ENCODE data around the gene ARPC4. TPM values are rescaled to one million over a fixed set of nuclear protein-coding genes. Genes with fewer than 3 reads are reported as not detected.

Gene ARPC4
- total and polyA plus RNA-seq, 5 experiments from 2014 or later: 134 to 229 (median 201) TPM

DNA sequence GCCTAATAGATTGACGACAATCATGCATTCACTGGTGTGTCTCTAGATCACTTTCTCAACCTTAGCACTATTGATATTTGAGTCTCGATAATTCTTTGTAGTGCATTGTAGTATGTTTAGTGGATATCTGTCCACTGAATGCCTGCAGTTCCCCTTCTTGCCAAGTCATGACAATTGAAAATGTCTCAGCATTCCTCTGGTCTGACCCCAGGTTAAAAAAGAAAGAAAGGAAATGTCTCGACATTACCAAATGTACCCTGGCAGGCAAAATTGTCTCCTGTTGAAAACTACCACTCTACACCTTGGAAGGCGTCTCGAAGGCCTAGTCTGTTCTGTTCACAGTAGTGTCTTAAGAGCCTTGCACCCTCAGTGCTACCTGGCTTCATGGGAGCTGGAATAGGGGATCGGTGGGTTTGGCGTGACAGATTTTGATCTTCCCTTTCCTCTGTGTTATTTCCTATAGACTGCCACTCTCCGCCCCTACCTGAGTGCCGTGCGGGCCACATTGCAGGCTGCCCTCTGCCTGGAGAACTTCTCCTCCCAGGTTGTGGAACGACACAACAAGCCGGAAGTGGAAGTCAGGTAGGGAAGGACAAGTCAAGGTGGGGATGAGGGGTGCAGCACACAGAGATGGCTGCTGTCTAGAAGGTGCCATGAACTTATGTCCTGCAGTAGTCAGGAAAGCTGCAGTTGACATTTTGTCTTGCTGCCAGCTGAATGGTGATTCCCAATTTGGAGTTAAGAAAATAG is 4.5 kb downstream of the ARPC4 start:
- ATAC-seq: no peak
- H3K4me3 Mint-ChIP-seq: peak overlapping the region in 2 of 10 donors; percentile 3 to 36
- peaks cover 23 to 59% (median 49%) of the 10 kb centered on the region in 4 donors for H3K4me1 Mint-ChIP-seq
- no peaks in the 10 kb centered on the region for H3K9me3 Mint-ChIP-seq
- no peaks in the 10 kb centered on the region for H3K27me3 Mint-ChIP-seq
- DNase-seq: no peak
- peak overlapping the region in 7 of 10 donors; percentile 27 to 65 (median 51) for H3K27ac Mint-ChIP-seq
- peaks cover 0 to 78% (median 15%) of the 10 kb centered on the region in 3 donors for H3K36me3 Mint-ChIP-seq
- POLR2A ChIA-PET: interaction anchor here (0.6 to 0.7 kb wide), 3 partner anchors 11 to 68 kb away, joined by 3 to 6 read pairs (median 3); no protein-coding TSS in a partner anchor

DNA sequence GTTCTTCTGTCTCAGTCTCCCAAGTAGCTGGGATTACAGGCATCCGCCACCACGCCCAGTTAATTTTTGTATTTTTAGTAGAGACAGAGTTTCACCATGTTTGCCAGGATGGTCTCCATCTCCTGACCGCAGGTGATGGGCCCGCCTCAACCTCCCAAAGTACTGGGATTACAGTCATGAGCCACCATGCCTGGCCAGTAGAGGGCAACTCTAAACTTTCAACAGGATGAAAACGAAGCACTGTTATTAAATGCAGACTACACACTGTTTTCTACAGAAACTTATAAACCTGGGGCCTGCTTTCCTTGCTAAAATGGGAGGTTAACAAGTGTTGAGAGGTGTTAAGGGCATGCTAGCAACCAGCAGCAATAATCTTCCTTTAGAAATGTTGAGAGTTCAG is 7.6 kb downstream of the ARPC4 start:
- Mint-ChIP-seq H3K4me3 (no peak overlapping the region), H3K27ac (peak overlapping the region in 1 of 10 donors; percentile 33), H3K36me3 (peaks cover 0 to 93% (median 25%) of the 10 kb centered on the region in 3 donors), H3K4me1 (peaks cover 14 to 47% (median 34%) of the 10 kb centered on the region in 4 donors), H3K27me3 (no peaks in the 10 kb centered on the region), H3K9me3 (no peaks in the 10 kb centered on the region)
- ATAC-seq (no peak), DNase-seq (no peak)
- POLR2A ChIA-PET: no interaction called here

DNA sequence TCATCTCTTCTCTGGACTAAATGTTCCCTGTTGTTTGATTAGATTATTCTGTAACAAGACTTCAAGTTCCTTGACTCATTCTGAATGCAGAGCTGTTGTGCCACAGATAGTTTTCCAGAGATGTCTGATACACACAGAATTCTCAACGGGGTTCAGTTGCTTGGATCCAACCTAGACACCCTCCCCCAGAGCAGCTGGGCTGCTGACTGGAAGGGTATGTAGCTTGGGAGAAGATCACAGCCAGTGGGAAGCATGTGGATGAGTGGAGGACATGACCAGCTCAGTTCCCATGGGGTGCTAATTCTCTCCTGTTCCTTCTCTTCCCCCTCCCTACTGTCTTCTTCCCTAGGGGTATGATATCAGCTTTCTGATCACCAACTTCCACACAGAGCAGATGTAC is 10.6 kb downstream of the ARPC4 start:
- Mint-ChIP-seq H3K4me1 (peaks cover 13 to 28% (median 23%) of the 10 kb centered on the region in 4 donors), H3K9me3 (no peaks in the 10 kb centered on the region), H3K27me3 (no peaks in the 10 kb centered on the region), H3K27ac (peak overlapping the region in 5 of 10 donors; percentile 12 to 79 (median 54)), H3K36me3 (peaks cover 0 to 87% (median 24%) of the 10 kb centered on the region in 3 donors), H3K4me3 (no peak overlapping the region)
- POLR2A ChIA-PET: interaction anchor here (1.9 kb wide), 1 partner anchor 11 kb away, joined by 7 read pairs; the partner anchor contains the start of genes ARPC4 and TADA3
- DNase-seq (no peak), ATAC-seq (no peak)

DNA sequence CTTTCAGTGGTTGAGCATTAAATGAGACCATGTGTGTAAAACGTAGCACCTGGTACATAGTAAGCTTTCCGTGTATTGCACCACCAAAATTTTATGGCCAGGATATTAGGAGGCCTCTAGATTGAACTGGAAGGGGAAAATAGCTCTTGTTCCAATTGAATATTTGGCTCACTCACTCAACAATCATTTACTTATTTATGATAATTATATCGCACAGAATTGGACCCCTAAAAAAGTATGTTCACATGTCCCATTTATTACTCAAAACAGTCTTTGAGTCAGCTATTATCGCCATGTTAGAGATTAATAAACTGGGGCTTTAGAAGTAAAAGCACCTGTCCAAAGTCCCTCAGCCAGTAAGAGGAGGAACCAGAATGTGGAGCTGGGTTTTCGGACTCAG is 12.1 kb downstream of the ARPC4 start:
- POLR2A ChIA-PET: interaction anchor here (0.5 to 1.3 kb wide), 3 partner anchors 12 to 36 kb away, joined by 4 to 7 read pairs (median 6); partner anchors contain the start of genes ARPC4, CAMK1 and TADA3
- peaks cover 22 to 40% (median 30%) of the 10 kb centered on the region in 4 donors for H3K4me1 Mint-ChIP-seq
- H3K27me3 Mint-ChIP-seq: no peaks in the 10 kb centered on the region
- H3K9me3 Mint-ChIP-seq: no peaks in the 10 kb centered on the region
- no peak for DNase-seq
- ATAC-seq: no peak
- H3K36me3 Mint-ChIP-seq: peaks cover 0 to 77% (median 23%) of the 10 kb centered on the region in 3 donors
- no peak overlapping the region for H3K4me3 Mint-ChIP-seq
- H3K27ac Mint-ChIP-seq: peak overlapping the region in 2 of 10 donors; percentile 20 to 31

DNA sequence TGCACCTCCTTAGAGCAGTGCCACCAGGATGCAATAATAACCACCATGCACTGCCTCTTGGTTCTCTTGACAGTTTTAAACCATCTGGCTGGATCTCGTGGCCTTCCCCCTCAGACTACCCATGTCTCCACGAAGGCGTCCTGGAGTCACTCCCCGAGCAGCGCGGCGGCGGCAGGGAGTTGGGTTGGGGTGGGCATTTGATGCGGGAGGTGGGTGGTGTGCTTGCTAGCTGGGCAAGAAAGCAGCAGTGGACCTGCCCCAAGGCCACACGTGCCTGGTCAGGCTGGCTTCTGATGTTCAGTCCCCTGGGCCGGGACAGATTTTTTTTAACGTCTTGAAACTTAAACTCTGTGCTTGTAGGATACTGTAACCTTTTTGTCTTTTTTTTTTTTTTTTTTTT is 13.3 kb downstream of the ARPC4 start:
- no peak for DNase-seq
- Mint-ChIP-seq H3K4me3 (no peak overlapping the region), H3K27ac (peak overlapping the region in 3 of 10 donors; percentile 17 to 48 (median 34)), H3K4me1 (peaks cover 27 to 50% (median 38%) of the 10 kb centered on the region in 4 donors), H3K36me3 (peaks cover 0 to 66% (median 21%) of the 10 kb centered on the region in 3 donors), H3K27me3 (no peaks in the 10 kb centered on the region), H3K9me3 (no peaks in the 10 kb centered on the region)
- ATAC-seq: no peak
- POLR2A ChIA-PET: interaction anchor here (1.3 kb wide), 1 partner anchor 13 kb away, joined by 6 read pairs; the partner anchor contains the start of genes ARPC4 and TADA3

DNA sequence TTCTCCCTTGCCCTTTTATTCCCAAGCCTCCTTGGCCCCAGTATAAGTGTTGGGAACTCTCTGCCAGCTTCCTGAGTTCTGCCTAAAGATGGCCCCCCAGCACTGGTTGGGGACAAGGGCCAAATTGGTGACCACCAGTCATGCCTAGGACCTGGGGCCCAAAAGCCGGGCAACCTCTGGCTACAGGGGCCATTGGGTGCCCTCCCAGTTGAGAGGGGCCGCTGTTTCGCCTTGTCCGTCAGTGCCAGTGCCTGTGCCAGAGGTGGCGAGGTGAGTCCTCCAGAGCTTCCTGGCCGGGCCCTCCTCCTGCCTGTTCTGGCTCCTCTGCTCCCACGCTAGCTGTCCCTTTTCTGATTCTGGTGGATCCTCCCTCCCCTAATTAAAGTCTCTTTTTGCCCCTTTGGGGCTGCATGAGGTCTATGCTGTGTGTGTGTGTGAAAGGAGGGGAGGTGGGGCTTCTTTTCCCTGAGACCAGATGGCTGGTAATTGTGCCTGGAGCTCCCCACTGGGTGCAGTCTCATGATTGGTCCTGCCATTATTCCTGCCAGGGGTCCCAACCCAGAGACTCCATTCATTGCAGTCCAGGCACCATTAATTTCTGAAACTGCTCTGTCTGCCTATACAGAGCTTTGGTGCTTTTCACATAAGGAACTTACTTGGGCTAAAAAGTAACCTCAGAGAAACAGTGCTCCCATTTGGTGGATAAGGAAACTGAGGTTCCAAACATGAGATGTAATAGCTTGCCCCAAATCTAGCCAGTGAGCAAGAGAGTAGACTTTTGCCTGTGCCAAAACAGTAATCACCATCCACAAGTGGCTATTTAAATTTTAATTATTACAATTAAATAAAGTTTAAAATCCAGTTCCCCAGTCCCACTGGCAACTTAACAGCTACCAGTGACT is 14.1 kb downstream of the ARPC4 start:
- H3K27ac Mint-ChIP-seq: peak overlapping the region in 4 of 10 donors; percentile 34 to 92 (median 44)
- POLR2A ChIA-PET: interaction anchor here (0.9 to 1.2 kb wide), 3 partner anchors 13 to 75 kb away, joined by 3 read pairs; partner anchors contain the start of genes ARPC4, BRPF1 and TADA3
- H3K4me1 Mint-ChIP-seq: peaks cover 33 to 58% (median 43%) of the 10 kb centered on the region in 4 donors
- H3K4me3 Mint-ChIP-seq: no peak overlapping the region
- no peaks in the 10 kb centered on the region for H3K27me3 Mint-ChIP-seq
- DNase-seq (no peak), ATAC-seq (no peak)
- H3K9me3 Mint-ChIP-seq: no peaks in the 10 kb centered on the region
- peaks cover 0 to 58% (median 18%) of the 10 kb centered on the region in 3 donors for H3K36me3 Mint-ChIP-seq

DNA sequence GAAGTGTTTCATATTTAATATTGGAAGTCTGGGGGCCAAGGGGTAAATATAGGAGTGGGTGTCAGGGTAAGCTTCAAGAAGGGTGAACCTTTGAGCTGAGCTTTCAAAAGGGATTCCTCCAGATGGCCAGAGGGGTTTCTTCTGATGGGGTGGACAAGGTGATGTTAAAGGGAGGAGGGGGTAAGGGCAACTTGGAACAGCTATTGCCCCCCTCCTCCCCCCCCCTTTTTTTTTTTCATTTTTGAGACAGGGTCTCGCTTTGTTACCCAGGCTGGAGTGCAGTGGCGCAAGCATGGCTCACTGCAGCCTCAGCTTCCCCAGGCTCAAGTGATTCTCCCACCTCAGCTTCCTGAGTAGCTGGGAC is 15.1 kb downstream of the ARPC4 start:
- ATAC-seq (no peak), DNase-seq (no peak)
- Mint-ChIP-seq H3K4me1 (peaks cover 33 to 58% (median 43%) of the 10 kb centered on the region in 4 donors), H3K9me3 (no peaks in the 10 kb centered on the region), H3K27ac (peak overlapping the region; percentile 92 to 99 (median 96)), H3K27me3 (no peaks in the 10 kb centered on the region), H3K36me3 (peaks cover 0 to 48% (median 19%) of the 10 kb centered on the region in 3 donors), H3K4me3 (peak overlapping the region in 4 of 10 donors; percentile 52 to 93 (median 92))
- POLR2A ChIA-PET: interaction anchor here (0.5 to 2.7 kb wide), 9 partner anchors 10 to 513 kb away, joined by 3 to 23 read pairs (median 5); partner anchors contain the start of genes ARPC4, BRPF1, JAGN1 and SEC13

DNA sequence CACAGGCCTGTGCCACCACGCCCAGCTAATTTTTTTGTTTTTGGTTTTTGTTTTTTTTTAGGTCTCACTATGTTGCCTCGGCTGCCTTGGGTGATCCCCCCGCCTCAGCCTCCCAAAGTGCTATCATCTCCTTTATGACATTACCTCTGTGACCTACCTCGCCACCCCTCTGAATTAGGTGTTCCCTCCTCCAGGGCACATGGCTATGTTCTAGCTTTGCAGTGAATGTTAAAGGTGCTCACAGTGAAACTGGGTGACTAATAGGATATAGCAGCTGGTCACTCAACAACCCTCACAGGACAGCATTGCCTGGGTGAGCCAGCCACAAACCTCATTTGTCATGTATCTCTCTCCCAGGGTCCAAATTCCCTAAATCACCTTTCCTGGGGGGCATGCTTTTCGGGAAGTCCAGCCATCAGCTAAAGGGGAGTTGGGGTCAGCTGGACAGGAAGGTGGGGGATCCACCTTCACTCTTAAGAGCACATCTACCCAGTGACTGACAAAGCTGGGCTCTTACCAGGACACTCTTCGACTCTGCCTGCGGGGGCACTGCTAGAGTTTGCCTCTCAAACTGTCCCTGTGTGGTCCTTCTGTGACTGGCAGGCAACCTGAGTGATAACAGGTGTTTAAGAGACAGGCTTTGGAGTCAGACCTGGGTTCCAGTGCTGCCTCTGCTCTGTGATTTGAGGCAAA is 15.6 kb downstream of the ARPC4 start:
- peaks cover 33 to 53% (median 40%) of the 10 kb centered on the region in 4 donors for H3K4me1 Mint-ChIP-seq
- peak in 9 of 10 donors; percentile 17 to 70 (median 46) for DNase-seq
- H3K36me3 Mint-ChIP-seq: peaks cover 0 to 43% (median 15%) of the 10 kb centered on the region in 3 donors
- no peaks in the 10 kb centered on the region for H3K27me3 Mint-ChIP-seq
- no peaks in the 10 kb centered on the region for H3K9me3 Mint-ChIP-seq
- ATAC-seq: peak; percentile 56 to 81
- POLR2A ChIA-PET: interaction anchor here (0.5 to 2.7 kb wide), 11 partner anchors 11 to 512 kb away, joined by 3 to 23 read pairs (median 5); partner anchors contain the start of genes ARPC4, BRPF1, JAGN1 and SEC13
- peak overlapping the region; percentile 92 to 99 (median 96) for H3K27ac Mint-ChIP-seq
- H3K4me3 Mint-ChIP-seq: peak overlapping the region; percentile 26 to 93 (median 91)

DNA sequence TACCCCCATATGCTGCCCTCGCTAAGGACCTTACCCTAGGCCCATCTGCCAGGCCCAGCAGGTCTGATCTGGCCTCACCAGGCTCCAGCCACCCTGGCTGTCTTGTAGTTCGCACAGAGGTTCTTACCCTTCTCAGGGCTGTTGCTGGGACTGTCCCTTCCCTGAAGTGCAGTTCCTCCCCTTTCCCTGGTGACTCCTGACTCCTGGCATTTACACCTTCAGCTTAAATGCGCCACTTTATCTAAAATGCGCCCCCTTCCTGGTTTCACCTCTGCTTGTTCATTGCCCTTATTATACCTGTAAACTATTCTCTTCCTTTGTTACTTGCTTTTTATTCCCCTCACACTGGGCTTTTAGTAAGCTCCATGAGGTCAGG is 16.3 kb downstream of the ARPC4 start:
- H3K36me3 Mint-ChIP-seq: peaks cover 0 to 35% (median 12%) of the 10 kb centered on the region in 3 donors
- DNase-seq (no peak), ATAC-seq (peak; percentile 10 to 18)
- peaks cover 30 to 45% (median 37%) of the 10 kb centered on the region in 4 donors for H3K4me1 Mint-ChIP-seq
- H3K27ac Mint-ChIP-seq: peak overlapping the region; percentile 92 to 99 (median 96)
- H3K27me3 Mint-ChIP-seq: no peaks in the 10 kb centered on the region
- POLR2A ChIA-PET: interaction anchor here (1.3 to 2.7 kb wide), 7 partner anchors 14 to 123 kb away, joined by 3 to 23 read pairs (median 7); partner anchors contain the start of genes ARPC4, JAGN1 and TADA3
- no peaks in the 10 kb centered on the region for H3K9me3 Mint-ChIP-seq
- H3K4me3 Mint-ChIP-seq: peak overlapping the region; percentile 87 to 93 (median 92)

DNA sequence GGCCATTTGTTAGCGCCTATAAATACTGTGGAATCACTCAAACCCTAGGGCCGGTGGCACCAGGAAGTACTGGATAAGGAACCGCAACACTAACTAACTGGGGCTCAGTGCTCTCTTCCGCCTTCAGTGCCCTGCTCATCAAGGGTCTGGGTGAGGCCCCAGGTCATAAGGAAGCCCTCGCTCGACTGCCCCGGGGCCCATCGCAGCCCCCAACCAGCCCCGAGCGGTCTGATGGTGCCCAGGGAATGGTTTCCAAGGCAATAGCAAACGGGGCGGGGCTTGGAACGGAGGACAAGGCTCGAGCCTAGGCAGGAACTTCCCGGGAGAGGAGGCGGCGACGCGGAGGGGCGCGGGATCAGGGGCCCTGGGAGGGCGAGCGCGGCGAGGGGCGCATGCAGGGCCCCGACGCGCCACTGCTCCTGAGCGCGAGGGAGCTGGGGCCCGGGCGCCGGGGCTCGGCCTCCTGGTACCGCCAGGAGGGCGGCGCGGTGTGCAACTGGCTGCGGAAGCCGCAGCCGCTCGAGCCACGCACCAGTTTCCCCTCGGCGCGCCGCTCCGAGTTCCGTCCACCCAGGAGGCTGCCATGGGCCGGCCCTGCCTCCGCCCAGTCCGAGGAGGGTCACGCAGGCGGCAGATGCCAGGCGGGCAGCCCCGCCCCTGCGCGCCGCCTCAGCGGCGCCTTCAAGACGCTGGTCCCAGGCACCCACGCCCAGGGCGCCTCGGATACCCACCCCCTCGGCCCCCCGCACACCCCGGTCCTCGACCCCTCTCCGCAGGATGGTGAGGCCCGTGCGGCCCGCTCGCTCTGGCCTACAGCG is 16.9 kb downstream of the ARPC4 start, which contains the start of gene TTLL3:
Gene TTLL3 (plus strand): TSS at position 648 of the 818 bp plus-strand sequence. CDS start 400 bp downstream, outside the sequence.
- Mint-ChIP-seq H3K4me1 (peaks cover 30 to 41% (median 37%) of the 10 kb centered on the region in 4 donors), H3K4me3 (peak within 1 kb of the TSS; percentile 87 to 93 (median 92)), H3K36me3 (peaks cover 0 to 29% (median 12%) of the 10 kb centered on the region in 3 donors), H3K27me3 (no peaks in the 10 kb centered on the region), H3K9me3 (no peaks in the 10 kb centered on the region), H3K27ac (peak within 1 kb of the TSS; percentile 92 to 99 (median 96))
- DNase-seq (peak; percentile 8 to 69 (median 39)), ATAC-seq (peak; percentile 68 to 78)
- POLR2A ChIA-PET: interaction anchor here (0.6 to 2.7 kb wide), 8 partner anchors 15 to 142 kb away, joined by 3 to 23 read pairs (median 6); partner anchors contain the start of genes ARPC4, JAGN1, PRRT3 and TADA3
